GM21360 (cell line): ENCODE results near the gene PDZD7.

ENCODE experiments used
- ATAC-seq: cut with Tn5 transposase; IDR thresholded peaks from one replicate; pipeline ENCODE4 v1.9.1; 2021; ENCODE audit warnings: mild to moderate bottlenecking, moderate library complexity; ENCODE audit not compliant: unreplicated experiment

Gene PDZD7

DNA sequence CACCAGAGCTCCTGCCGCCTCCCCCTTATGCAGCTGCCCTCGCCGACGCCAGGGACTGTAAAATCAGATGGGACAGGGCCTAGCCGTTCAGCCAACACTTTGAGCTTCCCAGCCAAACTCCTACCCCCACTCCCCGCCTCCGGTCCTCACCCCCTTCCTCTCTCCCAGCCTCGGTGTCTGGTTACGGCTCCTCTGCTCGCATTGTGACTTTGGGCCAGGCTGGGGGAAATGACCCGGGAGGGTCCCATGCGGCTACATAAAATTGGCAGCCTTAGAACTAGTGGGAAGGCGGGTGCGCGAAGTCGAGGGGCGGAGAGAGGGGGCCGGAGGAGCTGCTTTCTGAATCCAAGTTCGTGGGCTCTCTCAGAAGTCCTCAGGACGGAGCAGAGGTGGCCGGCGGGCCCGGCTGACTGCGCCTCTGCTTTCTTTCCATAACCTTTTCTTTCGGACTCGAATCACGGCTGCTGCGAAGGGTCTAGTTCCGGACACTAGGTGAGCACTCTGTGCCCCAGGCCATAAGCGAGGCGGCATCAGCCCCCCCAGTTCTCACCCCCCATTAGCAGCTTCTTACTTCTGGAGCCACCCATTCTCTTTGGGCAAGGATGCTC lies 30.8 kb upstream of the PDZD7 start, which contains the start of gene KAZALD1:
TSS of gene KAZALD1 (plus strand) at position 366 of the 608 bp plus-strand sequence. CDS start 604 bp downstream, outside the sequence.
- ATAC-seq: no peak

- ATAC-seq: peak; percentile 61
Observed at GRCh38 chr10:101060951-101061623, 30.2 kb upstream of the PDZD7 start.

- ATAC-seq: peak; percentile 38
Observed at GRCh38 chr10:101060036-101060950, 29.4 kb upstream of the PDZD7 start.

DNA sequence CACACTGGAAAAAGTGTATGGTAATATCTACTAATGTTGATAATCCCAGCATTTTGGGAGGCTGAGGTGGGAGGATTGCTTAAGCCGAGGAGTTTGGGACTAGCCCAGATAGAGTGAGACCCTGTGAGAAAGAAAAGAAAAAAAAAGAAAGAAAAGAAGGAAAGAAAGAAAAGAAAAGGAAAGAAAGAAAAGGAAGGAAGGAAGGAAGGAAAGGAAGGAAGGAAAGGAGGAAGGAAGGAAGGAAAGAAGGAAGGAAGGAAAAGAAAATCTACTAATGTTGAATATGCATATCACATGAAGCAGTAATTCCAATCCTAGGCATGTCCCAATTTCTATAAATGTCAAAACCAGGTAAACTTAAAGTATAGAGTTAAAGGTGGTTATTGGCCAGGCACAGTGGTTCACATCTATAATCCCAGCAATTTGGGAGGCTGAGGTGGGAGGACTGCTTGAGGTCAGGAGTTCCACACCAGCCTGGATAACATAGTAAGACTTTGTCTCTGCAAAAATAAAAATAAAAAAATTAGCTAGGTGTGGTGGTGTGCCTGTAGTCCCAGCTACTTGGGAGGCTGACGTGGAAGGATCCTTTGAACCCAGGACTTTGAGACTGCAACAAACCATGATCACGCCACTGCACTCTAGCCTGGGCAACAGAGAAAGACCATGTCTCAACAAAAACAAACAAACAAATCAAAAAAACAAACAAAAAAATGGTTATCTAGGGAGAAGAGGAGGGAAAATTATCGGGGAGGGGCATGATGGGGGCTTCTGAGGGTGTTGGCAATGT lies 25.6 kb upstream of the PDZD7 start:
- ATAC-seq: no peak

- ATAC-seq: no peak
Observed at GRCh38 chr10:101055411-101055810, 24.5 kb upstream of the PDZD7 start.

DNA sequence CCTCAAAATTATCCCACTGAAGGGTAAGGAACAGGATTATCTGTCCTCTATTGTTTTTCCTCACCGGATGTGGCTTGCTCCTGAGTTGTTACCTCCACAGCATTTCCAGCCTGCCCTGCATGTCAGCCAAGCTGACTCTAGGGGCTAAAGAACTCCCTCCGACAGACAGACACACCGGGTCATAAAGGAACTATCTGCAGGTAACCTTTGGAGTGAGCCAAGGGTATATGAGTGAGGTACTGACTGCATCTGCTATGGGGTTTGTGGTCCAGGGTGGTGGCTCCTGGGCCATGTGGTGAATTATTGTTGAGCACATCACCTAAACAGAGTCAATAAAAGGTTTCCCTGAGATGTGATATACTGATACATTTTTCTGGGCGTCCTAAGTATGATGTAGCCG lies 23.9 kb upstream of the PDZD7 start:
- no peak for ATAC-seq

- no peak for ATAC-seq
Observed at GRCh38 chr10:101054351-101054750, 23.4 kb upstream of the PDZD7 start.

- ATAC-seq: no peak
Observed at GRCh38 chr10:101053516-101053915, 22.6 kb upstream of the PDZD7 start.

GRCh38 chr10:101052285-101052684 lies 21.4 kb upstream of the PDZD7 start:
- no peak for ATAC-seq

DNA sequence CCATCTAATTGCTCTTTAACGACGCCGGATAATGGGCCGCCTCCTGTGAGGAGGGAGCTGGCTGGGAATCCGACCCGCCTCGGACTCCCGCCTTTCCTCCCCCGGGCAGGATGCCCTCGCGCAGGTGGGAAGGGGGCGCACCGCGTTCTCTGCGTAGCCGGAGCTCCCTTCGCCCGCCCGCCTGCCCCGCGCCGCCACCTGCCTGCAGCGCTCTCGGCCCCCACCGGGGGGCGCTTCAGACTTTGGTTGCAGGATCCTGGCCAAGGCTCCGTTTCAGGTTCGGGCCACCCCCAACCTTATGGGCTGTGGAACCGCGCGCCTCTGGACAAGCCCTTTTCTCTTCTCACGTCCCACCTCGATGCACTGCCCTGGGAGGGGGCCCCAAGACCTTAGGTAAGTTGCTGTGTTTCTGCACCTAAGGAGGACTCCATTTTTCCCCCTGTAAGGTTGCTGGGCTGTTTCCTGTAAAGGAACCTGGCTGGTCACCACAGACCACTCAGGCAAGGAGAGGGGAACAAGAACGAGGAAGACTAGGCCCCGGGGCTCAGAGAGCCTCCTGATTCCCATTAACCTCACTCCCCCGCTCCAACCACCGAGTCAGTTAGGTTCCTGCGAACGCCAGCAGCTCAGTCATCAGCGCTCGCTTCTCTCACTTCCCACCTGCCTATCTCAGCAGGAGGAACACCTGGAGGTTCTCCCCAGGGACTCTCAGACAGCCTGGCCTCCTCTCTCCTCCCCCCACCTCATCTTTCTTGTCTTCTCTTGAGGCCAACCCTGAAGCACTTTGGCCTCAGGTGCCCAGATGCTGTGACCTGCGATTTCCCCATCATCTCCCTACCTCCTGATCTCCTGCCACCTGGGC lies 19.5 kb upstream of the PDZD7 start:
- no peak for ATAC-seq

- no peak for ATAC-seq
Observed at GRCh38 chr10:101047961-101048892, 17.3 kb upstream of the PDZD7 start.

DNA sequence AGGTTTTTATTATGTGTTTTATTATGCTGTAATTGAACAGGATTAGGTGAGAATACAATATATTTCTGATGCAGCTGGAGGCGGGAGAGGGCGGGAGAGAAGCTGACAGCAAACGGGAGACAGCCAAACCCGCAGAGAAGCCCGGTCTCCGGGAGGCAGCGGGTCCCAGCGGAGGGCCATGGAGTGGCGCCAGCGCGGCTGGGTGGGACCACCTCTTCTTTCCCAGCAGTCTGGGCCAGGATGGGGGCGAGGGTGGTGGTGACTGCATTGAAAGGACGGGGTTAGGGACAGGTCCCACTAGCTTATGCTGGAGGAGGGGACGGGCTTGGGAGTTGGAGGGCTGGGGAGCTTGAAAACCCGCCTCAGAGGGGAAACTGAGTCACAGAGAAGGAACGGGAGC lies 16.3 kb upstream of the PDZD7 start:
- ATAC-seq: no peak

GRCh38 chr10:101046332-101047238 lies 15.7 kb upstream of the PDZD7 start:
- ATAC-seq: no peak

DNA sequence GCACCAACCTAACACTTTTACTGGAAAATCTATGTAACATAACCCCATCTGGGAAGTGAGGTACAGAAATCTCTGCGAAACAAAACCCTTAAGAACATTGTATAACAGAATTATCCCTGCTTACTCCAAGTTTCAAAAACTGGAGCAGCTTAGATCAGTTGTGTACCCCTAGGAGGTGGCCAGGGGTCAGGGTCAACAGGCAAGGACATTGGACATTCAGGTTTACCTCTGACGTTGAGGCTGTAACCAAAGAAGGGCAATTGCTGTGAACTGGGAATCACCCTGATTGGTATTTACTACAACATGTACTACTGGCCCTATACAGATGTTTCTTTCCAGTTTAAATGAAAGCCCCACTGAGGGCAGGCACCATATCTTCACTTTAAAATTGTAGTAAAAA lies 13.2 kb upstream of the PDZD7 start:
- no peak for ATAC-seq

DNA sequence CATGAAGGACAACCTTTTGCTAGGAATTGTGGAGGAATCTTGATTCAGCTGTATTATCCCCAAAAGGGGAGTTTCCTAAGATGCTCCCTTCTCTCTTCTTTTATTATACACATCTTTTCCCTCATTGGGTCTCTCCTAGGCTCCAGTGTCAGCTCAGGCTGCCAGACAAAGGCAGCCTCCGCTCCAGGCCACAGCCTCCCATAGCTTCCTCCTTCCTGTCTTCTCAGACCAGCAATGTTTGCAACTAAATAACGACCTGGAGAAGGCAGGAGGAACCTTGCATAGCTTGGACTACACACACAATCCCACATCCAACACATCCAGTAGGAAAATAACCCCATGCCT lies 12.4 kb upstream of the PDZD7 start:
- no peak for ATAC-seq

DNA sequence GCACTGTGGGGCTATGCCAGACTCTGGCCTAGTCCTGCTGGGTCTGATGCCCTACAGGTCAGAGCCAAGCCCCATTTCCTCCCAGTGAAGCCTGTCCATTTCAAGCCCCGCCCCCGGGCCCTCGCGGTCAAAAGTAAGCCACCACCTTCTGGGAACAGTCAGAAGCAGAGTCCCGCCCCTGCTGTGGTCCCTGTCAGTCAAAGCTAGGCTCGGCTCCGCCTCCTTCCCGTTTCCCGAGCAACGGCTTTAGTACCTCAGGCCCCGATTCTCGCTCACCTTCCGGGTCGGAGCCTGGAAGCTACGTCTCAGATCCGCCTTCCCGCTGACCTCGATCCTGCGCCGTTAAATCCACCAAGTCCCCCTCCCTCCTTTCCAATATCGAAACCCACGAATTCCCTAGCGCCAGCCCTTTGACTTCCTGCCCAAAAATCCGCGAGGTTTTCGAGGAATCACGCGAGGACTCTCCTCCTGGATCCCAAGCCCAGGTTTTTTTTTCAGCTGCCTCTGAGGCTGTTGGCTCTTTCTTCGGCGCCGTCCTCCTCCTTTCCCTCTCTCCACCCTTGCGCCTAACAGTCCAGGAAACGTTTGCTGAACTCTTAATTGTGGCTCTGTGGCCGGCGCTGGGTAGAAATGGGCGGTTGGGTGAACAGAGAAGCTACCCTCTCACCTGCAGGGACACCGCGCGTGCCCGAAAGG lies 11.9 kb upstream of the PDZD7 start:
- peak; percentile 88 for ATAC-seq

GRCh38 chr10:101042118-101042517 lies 11.2 kb upstream of the PDZD7 start:
- no peak for ATAC-seq
